ENCODE results near the gene SLC39A11.

SLC39A11 gene

DNA sequence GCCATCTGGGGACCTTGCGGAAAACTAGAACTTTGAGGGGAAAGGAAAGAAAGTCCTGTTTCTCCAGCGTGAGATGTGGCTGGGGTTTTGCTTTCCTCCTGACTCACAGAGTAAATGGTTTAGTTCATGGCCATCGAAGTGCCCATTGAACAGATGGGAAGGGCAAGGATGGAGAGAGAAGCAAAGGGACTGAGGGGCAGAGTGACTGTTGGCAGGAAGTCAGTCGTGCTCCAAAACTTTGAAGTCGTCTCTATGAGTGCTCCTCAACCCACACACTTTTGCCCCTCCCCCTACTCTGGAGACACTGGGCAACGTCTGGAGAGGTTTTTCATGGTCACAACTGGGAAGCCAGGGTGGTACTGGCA lies 476.9 kb downstream of the SLC39A11 start:
- DNase-seq (ENCODE audit: low spot score) = no peak
- H3K4me3 ChIP-seq = no peak overlapping the region
- TF ChIP-seq, protein P1, sequence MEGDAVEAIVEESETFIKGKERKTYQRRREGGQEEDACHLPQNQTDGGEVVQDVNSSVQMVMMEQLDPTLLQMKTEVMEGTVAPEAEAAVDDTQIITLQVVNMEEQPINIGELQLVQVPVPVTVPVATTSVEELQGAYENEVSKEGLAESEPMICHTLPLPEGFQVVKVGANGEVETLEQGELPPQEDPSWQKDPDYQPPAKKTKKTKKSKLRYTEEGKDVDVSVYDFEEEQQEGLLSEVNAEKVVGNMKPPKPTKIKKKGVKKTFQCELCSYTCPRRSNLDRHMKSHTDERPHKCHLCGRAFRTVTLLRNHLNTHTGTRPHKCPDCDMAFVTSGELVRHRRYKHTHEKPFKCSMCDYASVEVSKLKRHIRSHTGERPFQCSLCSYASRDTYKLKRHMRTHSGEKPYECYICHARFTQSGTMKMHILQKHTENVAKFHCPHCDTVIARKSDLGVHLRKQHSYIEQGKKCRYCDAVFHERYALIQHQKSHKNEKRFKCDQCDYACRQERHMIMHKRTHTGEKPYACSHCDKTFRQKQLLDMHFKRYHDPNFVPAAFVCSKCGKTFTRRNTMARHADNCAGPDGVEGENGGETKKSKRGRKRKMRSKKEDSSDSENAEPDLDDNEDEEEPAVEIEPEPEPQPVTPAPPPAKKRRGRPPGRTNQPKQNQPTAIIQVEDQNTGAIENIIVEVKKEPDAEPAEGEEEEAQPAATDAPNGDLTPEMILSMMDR (IDR thresholded peaks at IDR 0.05) = no peak
- H3K27ac ChIP-seq = peak overlapping the region in 1 of 2 donors; percentile 16

DNA sequence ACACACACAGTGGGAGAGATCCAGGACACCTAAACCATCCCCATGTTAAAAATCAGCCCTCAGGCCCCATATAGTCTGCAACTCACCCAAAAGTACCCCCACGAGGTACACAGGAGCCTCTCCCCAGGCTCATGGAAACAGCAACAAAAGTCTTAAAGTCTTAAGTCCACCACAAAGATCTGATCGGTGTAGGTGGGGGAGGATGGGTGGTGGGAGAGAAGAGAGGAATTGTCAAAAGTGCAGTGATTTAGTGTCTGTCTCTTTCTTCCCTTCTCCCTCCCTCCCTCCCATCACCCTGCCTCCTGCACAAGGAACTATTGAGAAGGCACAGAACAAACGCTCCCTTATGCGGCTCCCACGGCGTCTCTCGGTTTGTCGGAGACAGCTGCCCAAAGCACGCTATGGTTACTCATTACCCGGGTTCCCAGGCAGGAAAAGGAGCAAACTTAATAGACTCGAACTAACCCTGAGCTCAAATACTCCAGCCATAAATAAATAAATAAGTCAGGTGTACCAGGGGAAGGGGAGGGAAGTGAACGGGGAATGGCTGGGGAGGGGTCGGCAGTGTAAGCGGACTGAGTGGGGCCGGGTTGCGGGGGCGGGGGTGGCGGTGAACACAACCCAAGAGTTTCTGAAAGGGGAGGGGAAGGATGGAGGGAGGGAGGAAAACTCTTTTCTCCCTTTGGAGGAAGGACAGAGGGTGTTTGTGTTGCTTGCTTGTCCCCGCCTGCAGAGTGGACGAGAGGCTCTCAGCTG lies 477.4 kb downstream of the SLC39A11 start:
- DNase-seq (ENCODE audit: low spot score) = no peak

DNA sequence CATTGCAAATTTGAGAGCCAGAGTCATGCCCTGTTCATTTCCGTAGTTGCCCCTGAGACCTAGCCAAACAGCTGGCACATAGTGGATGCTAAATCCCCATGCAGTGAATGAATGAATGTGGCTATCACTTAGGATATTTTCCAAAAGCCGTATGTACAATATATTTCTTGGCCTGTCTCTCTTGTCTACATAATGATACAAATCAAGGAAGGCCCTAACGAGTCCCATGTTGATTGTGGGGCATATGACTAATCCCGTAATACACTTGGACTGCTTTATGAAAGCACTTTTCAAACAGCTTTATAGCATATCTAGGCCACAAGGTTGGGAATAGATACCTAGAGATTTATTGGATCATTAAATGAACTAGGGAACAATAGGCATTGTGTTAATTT lies 478.0 kb downstream of the SLC39A11 start:
- DNase-seq (ENCODE audit: low spot score) = no peak
- TF ChIP-seq, protein P1 (IDR thresholded peaks at IDR 0.05) = no peak
- H3K27ac ChIP-seq = peak overlapping the region in 1 of 2 donors; percentile 7
- H3K4me3 ChIP-seq = no peak overlapping the region

More for the DNA sequence above, 477.4 kb downstream of the SLC39A11 start:
- TF ChIP-seq, protein P1 (IDR thresholded peaks at IDR 0.05) = no peak
- no peak overlapping the region for H3K4me3 ChIP-seq
- peak overlapping the region in 1 of 2 donors; percentile 41 for H3K27ac ChIP-seq

DNA sequence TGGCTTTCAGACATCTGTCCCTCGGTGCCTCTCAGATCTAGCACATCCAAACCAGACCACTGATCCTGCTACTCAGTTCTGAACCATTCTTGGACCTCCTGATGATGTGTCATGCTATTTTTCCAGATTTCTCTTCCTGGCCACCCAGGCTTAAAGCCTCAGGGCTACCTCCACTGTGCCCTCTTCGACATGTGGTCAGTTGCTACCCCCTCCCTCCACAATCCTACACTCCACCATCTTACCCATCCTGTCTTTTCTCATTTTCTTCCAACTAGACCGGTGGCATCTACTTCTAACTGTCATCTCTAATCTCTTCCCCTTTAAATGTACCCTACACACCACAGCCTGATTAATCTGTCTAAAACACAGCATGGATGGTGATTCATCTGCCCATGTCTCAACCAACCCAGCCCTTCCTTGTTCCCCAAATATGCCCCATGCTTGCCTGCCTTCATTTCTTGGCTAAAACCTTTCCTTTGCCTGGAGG lies 478.6 kb downstream of the SLC39A11 start:
- peak overlapping the region in 1 of 2 donors; percentile 16 for H3K27ac ChIP-seq
- DNase-seq (ENCODE audit: low spot score) = no peak

DNA sequence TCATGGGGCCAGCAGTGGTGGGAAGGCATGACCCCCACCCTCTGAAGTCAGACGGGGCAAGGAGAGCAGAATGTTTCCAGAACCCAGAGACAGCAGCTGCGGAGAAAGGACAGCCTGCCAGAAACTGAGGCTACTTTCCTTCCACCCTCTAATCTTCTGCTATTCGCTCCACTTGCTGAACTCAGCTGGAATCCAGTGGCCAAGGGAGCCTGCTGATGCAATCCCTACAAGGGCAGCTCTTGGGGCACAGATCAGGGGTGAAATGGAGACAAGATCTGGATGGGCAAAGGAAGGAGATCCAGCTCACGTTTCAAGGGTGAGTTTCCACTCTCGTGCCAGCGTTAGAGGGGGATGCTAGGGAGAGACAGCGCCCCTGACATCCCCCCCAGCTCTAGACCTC lies 479.1 kb downstream of the SLC39A11 start:
- Histone ChIP-seq H3K27ac (peak overlapping the region in 1 of 2 donors; percentile 16), H3K4me3 (no peak overlapping the region)
- no peak for DNase-seq (ENCODE audit: low spot score)
- TF ChIP-seq, protein P1 (IDR thresholded peaks at IDR 0.05) = no peak

More for the DNA sequence above, 478.6 kb downstream of the SLC39A11 start:
- H3K4me3 ChIP-seq = no peak overlapping the region
- TF ChIP-seq, protein P1 (IDR thresholded peaks at IDR 0.05) = no peak

DNA sequence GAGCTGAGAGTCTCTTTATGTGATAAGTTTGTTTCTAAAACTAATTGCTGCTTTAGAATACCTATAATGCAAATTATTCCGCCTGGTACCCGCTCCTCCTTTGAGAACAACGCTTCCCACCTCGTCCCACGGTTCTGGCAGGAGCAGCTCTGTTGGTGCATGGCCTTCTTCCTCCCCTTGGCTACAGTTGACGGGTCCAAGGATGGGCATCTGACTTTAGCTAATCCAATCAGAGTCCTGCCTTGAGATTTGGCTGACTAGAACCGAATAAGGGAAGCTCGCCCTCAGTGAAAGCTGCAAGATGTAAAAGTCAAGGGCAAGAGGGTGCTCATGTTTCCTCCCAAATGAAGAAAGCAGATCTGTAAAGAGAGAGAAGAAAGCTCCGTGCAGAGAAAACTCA lies 481.3 kb downstream of the SLC39A11 start:
- no peak for DNase-seq (ENCODE audit: low spot score)
- TF ChIP-seq, protein P1 (IDR thresholded peaks at IDR 0.05) = no peak
- H3K4me3 ChIP-seq = no peak overlapping the region
- no peak overlapping the region for H3K27ac ChIP-seq

DNA sequence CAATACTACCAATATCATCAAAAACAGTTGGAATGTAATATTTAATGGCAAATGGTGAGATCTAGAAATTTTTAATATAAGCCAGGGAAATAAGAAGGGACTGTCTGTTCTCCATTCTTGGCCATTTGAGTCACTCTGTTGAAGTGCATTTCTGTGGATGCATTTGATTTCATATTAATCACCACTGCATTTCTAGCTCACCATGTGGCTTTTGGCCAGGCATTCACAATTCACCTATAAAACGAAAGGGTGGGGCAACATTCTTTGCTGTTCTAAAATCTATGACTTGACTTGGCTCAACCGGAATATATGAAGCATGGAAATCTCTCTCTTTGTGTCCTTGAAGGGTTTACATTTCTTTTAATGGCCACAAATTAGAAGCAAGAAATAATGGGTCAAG lies 483.0 kb downstream of the SLC39A11 start:
- TF ChIP-seq, protein P1 (IDR thresholded peaks at IDR 0.05) = no peak
- H3K27ac ChIP-seq = no peak overlapping the region
- DNase-seq (ENCODE audit: low spot score) = no peak
- no peak overlapping the region for H3K4me3 ChIP-seq

Measured in coronary artery (tissue), 2 donors.